Gastroesophageal sphincter (tissue), 4 donors: ENCODE results near the gene PCIF1. TPM values are rescaled to one million over a fixed set of nuclear protein-coding genes. Genes with fewer than 3 reads are reported as not detected.

ENCODE experiments used
- ATAC-seq: fragments of 150-250 bp; one replicate; pipeline ENCODE4 v1.9.1; 2016; ENCODE audit warnings: mild to moderate bottlenecking, moderate library complexity
- H3K27ac ChIP-seq, 4 donors: fragments of 200-600 bp; sonication (generic) in 3 of 4; 1 replicate in 3 of 4; 2 replicates in 1 of 4; pipeline ENCODE4 v1.5.1; 2016 to 2019
- H3K27me3 ChIP-seq: fragments of 200-600 bp; sonication (generic); one replicate; pipeline ENCODE4 v1.5.1; 2019
- H3K36me3 ChIP-seq, 2 donors: fragments of 200-600 bp; sonication (generic); one replicate each; pipeline ENCODE4 v1.5.1; 2019; ENCODE audit warnings: control low read depth in 1 of 2
- H3K4me1 ChIP-seq, 3 donors: fragments of 200-600 bp; sonication (generic); 1 replicate in 2 of 3; 2 replicates in 1 of 3; pipeline ENCODE4 v1.5.1; 2016 to 2019; ENCODE audit warnings: control low read depth in 2 of 3
- H3K4me3 ChIP-seq, 2 donors: fragments of 200-600 bp; sonication (generic); one replicate each; pipeline ENCODE4 v1.5.1; 2019; ENCODE audit warnings: mild to moderate bottlenecking in 1 of 2, moderate library complexity in 1 of 2
- H3K9me3 ChIP-seq, 3 donors: fragments of 200-600 bp; sonication (generic); one replicate each; pipeline ENCODE4 v1.5.1; 2017 to 2019; ENCODE audit warnings: control low read depth in 2 of 3
- CTCF ChIP-seq, 4 experiments: fragments of 200-600 bp in 2 of 4; fragments of 450-650 bp in 2 of 4; sonication (generic) in 1 of 4; IDR thresholded peaks; one replicate each; pipeline ENCODE4 v1.5.1; 2017 to 2019; ENCODE audit warnings: antibody characterized with exemption in 4 of 4, mild to moderate bottlenecking in 2 of 4, moderate library complexity in 2 of 4
- EP300 ChIP-seq: sonication (generic); formaldehyde crosslinking; IDR thresholded peaks from one replicate; pipeline ENCODE4 v1.6.1; 2017; ENCODE audit warnings: antibody characterized with exemption, mild to moderate bottlenecking
- POLR2A ChIP-seq, 2 donors: fragments of 450-650 bp; IDR thresholded peaks; one replicate each; pipeline ENCODE4 v1.6.1; 2017; ENCODE audit warnings: antibody characterized with exemption in 2 of 2, mild to moderate bottlenecking in 2 of 2, moderate library complexity in 1 of 2
- POLR2AphosphoS5 ChIP-seq: sonication (generic); formaldehyde crosslinking; IDR thresholded peaks from one replicate; pipeline ENCODE4 v1.6.1; 2017; ENCODE audit warnings: antibody characterized with exemption
- WGBS, 2 donors: methylation state at CpG; one replicate each; pipeline ENCODE4 v1.1.5; 2018; ENCODE audit warnings: low coverage in 1 of 2; 5-methylcytosine and 5-hydroxymethylcytosine counted together
- total RNA-seq, 4 donors: library from RNA; depleted of rRNA; stranded (reverse); fragments of >200 nt; gene quantifications; one replicate each; pipeline ENCODE4 v1.1.0, GENCODE V29; 2016

The PCIF1 gene
- total RNA-seq, 4 donors from 2014 or later = 21.5 to 45.3 (median 39.2) TPM

- Histone ChIP-seq H3K27me3 (no peaks in the 10 kb centered on the region), H3K27ac (no peak overlapping the region), H3K36me3 (peaks cover 0 to 68% of the 10 kb centered on the region in 2 donors), H3K4me3 (no peak overlapping the region), H3K9me3 (no peaks in the 10 kb centered on the region), H3K4me1 (peaks cover 0 to 43% (median 20%) of the 10 kb centered on the region in 3 donors)
- WGBS, 2 donors = 93% methylated on average over 4 of the region's 4 CpGs; no CpG with 5 or more reads in 1 of the 2 donors
- TF ChIP-seq CTCF (IDR thresholded peaks at IDR 0.05) (no peak), POLR2AphosphoS5 (no peak), POLR2A (IDR thresholded peaks at IDR 0.05) (no peak), EP300 (no peak)
- no peak for ATAC-seq
Measured at GRCh38 chr20:45893831-45894230, 40.7 kb upstream of the PCIF1 start.

- H3K27me3 ChIP-seq = no peaks in the 10 kb centered on the region
- peaks cover 0 to 76% of the 10 kb centered on the region in 2 donors for H3K36me3 ChIP-seq
- no peak overlapping the region for H3K4me3 ChIP-seq
- H3K9me3 ChIP-seq = no peaks in the 10 kb centered on the region
- TF ChIP-seq EP300 (no peak), CTCF (IDR thresholded peaks at IDR 0.05) (no peak), POLR2A (IDR thresholded peaks at IDR 0.05) (no peak), POLR2AphosphoS5 (no peak)
- ATAC-seq = no peak
- WGBS, 2 donors = 76% methylated on average over 7 of the region's 12 CpGs; no CpG with 5 or more reads in 1 of the 2 donors
- H3K27ac ChIP-seq = no peak overlapping the region
- H3K4me1 ChIP-seq = peaks cover 0 to 33% (median 15%) of the 10 kb centered on the region in 3 donors
Measured at GRCh38 chr20:45894797-45895196, 39.7 kb upstream of the PCIF1 start.

GRCh38 chr20:45896641-45897161 is 37.8 kb upstream of the PCIF1 start:
- Histone ChIP-seq H3K36me3 (peaks cover 0 to 92% of the 10 kb centered on the region in 2 donors), H3K4me3 (no peak overlapping the region), H3K9me3 (no peaks in the 10 kb centered on the region), H3K27me3 (no peaks in the 10 kb centered on the region), H3K27ac (no peak overlapping the region), H3K4me1 (peaks cover 0 to 18% (median 13%) of the 10 kb centered on the region in 3 donors)
- ATAC-seq = no peak
- TF ChIP-seq CTCF (IDR thresholded peaks at IDR 0.05) (no peak), POLR2AphosphoS5 (no peak), POLR2A (IDR thresholded peaks at IDR 0.05) (no peak), EP300 (no peak)
- WGBS, 2 donors = 88% methylated on average over 7 of the region's 14 CpGs; no CpG with 5 or more reads in 1 of the 2 donors

GRCh38 chr20:45897289-45897688 is 37.2 kb upstream of the PCIF1 start:
- TF ChIP-seq POLR2A (IDR thresholded peaks at IDR 0.05) (no peak), POLR2AphosphoS5 (no peak)
- Histone ChIP-seq H3K4me3 (no peak overlapping the region), H3K27me3 (no peaks in the 10 kb centered on the region), H3K36me3 (peaks cover 0 to 95% of the 10 kb centered on the region in 2 donors), H3K9me3 (no peaks in the 10 kb centered on the region), H3K4me1 (peaks cover 0 to 12% (median 7%) of the 10 kb centered on the region in 3 donors), H3K27ac (no peak overlapping the region)
- WGBS, 2 donors = 78 to 82% methylated on average over 2 of the region's 2 CpGs
- ATAC-seq = no peak

GRCh38 chr20:45897692-45898091 is 36.8 kb upstream of the PCIF1 start:
- H3K36me3 ChIP-seq = peaks cover 0 to 95% of the 10 kb centered on the region in 2 donors
- TF ChIP-seq CTCF (IDR thresholded peaks at IDR 0.05) = no peak
- TF ChIP-seq POLR2A (IDR thresholded peaks at IDR 0.05) = no peak
- no peak for TF ChIP-seq EP300
- TF ChIP-seq POLR2AphosphoS5 = no peak
- H3K9me3 ChIP-seq = no peaks in the 10 kb centered on the region
- H3K27me3 ChIP-seq = no peaks in the 10 kb centered on the region
- H3K27ac ChIP-seq = no peak overlapping the region
- no peak for ATAC-seq
- WGBS, 2 donors = 80% methylated on average over 1 of the region's 7 CpGs; no CpG with 5 or more reads in 1 of the 2 donors
- H3K4me1 ChIP-seq = peaks cover 0 to 8% (median 3%) of the 10 kb centered on the region in 3 donors
- H3K4me3 ChIP-seq = no peak overlapping the region
